PC-9 (cell line): Measurements from ENCODE around the gene SPTB. TPM values are rescaled to one million over a fixed set of nuclear protein-coding genes. Genes with fewer than 3 reads are reported as not detected.
A peak's percentile ranks its signal among the peaks of the same experiment; 100 is the strongest.

Source experiments
- BruUV-seq: library from RNA; stranded (reverse); fragments of 400-500 nt; replicated peaks from 2 replicates; lab custom pipeline; 2021; lab: Mats Ljungman, UMichigan
- CTCF ChIA-PET: fragments of 300-600 bp; sonication (Branson Sonifier 250); formaldehyde crosslinking; loops from one replicate; lab custom pipeline; 2022; ENCODE audit warnings: antibody characterized with exemption; lab: Charles Lee
- POLR2A ChIA-PET: fragments of 300-600 bp; sonication (Branson Sonifier 250); formaldehyde crosslinking; loops from one replicate; lab custom pipeline; 2022; ENCODE audit warnings: antibody characterized with exemption; ENCODE audit not compliant: unreplicated experiment; lab: Charles Lee
- DNase-seq, 2 experiments: peaks; one replicate each; pipeline versions ENCODE4 v3.0.0 to v3.0.0-alpha.2; 2015 to 2022; ENCODE audit warnings: mixed read lengths in 1 of 2
- H2AFZ ChIP-seq: fragments of 200-600 bp; sonication (generic); 2 replicates; pipeline ENCODE4 v1.8.1; 2017; ENCODE audit warnings: antibody characterized with exemption
- H3F3A ChIP-seq: fragments of 200-600 bp; sonication (generic); 2 replicates; pipeline ENCODE4 v1.8.1; 2017; ENCODE audit warnings: antibody characterized with exemption, mild to moderate bottlenecking, low read depth; ENCODE audit not compliant: insufficient read depth
- H3K27ac ChIP-seq: fragments of 200-600 bp; sonication (generic); 2 replicates; pipeline ENCODE4 v1.6.1; 2016; ENCODE audit warnings: mixed run types
- H3K27me3 ChIP-seq: fragments of 200-600 bp; sonication (generic); 2 replicates; pipeline ENCODE4 v1.6.1; 2016; ENCODE audit warnings: low read depth, mixed run types; ENCODE audit not compliant: insufficient read depth
- H3K36me3 ChIP-seq: fragments of 200-600 bp; sonication (generic); 2 replicates; pipeline ENCODE4 v1.6.1; 2016; ENCODE audit warnings: low read depth, mixed run types
- H3K4me1 ChIP-seq: fragments of 200-600 bp; sonication (generic); replicated peaks from 2 replicates; pipeline ENCODE4 v1.6.1; 2016; ENCODE audit warnings: mixed run types; ENCODE audit not compliant: insufficient read depth
- H3K4me2 ChIP-seq: fragments of 200-600 bp; sonication (generic); 2 replicates; pipeline ENCODE4 v1.6.1; 2017; ENCODE audit warnings: mixed run types
- H3K4me3 ChIP-seq: fragments of 200-600 bp; sonication (generic); 2 replicates; pipeline ENCODE4 v1.6.1; 2016; ENCODE audit warnings: mixed run types
- H3K79me2 ChIP-seq: fragments of 200-600 bp; sonication (generic); 2 replicates; pipeline ENCODE4 v1.6.1; 2017; ENCODE audit warnings: low read depth, mixed run types
- H3K9me2 ChIP-seq: fragments of 200-600 bp; sonication (generic); 2 replicates; pipeline ENCODE4 v1.8.1; 2017; ENCODE audit warnings: mild to moderate bottlenecking; ENCODE audit not compliant: insufficient read depth
- H3K9me3 ChIP-seq: fragments of 200-600 bp; sonication (generic); 2 replicates; pipeline ENCODE4 v1.8.1; 2016; ENCODE audit warnings: low read depth; ENCODE audit not compliant: insufficient read depth
- H4K20me1 ChIP-seq: fragments of 200-600 bp; sonication (generic); 2 replicates; pipeline ENCODE4 v1.8.1; 2017; ENCODE audit not compliant: insufficient read depth
- EZH2 ChIP-seq: fragments of 200-600 bp; sonication (generic); IDR thresholded peaks from 2 replicates; pipeline ENCODE4 v1.8.0; 2017; ENCODE audit warnings: antibody characterized with exemption, low read depth
- intact Hi-C: fragments of 100-400 bp; cut with micrococcal nuclease; formaldehyde crosslinking; loops from one replicate; pipeline ENCODE4 v1.10.0; 2022; ENCODE audit not compliant: unreplicated experiment
- total RNA-seq: library from RNA; stranded (reverse); gene quantifications from 2 replicates; pipeline ENCODE4 v1.2.3, GENCODE V29; 2021
- TF ChIP-seq, protein P1 (sequence below): fragments of 200-600 bp; sonication (generic); conservative IDR thresholded peaks from 2 replicates; pipeline ENCODE4 v1.6.1; 2017; ENCODE audit warnings: mixed run types, antibody characterized with exemption, mild to moderate bottlenecking, moderate library complexity

Gene SPTB
- total RNA-seq, 1 experiment from 2014 or later = 0.50 TPM

DNA sequence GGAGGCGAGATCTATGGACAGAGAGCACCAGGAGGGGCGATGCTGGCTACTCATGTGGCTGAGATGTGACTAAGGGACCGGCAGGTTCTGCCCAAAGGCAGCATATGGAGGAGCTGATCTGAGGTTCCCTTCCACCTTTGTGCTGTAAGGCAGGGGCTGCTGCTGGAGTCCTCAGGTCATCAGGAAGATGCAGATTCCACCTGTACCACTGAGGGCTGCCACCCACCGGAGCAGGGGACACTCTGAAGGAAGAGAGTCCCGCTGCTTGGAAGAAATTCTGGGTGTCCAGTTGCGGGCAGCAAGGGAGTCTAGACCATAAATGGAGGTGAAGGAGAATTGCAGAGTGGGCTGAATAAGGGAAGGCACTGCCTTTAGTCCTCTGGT lies 120.2 kb downstream of the SPTB start:
- H2AFZ ChIP-seq = no peak overlapping the region
- intact Hi-C loops = loop anchor here (2.0 to 5.0 kb wide), 3 partner anchors 213 to 322 kb away; partner anchors contain the start of genes RAB15 and ZBTB1

DNA sequence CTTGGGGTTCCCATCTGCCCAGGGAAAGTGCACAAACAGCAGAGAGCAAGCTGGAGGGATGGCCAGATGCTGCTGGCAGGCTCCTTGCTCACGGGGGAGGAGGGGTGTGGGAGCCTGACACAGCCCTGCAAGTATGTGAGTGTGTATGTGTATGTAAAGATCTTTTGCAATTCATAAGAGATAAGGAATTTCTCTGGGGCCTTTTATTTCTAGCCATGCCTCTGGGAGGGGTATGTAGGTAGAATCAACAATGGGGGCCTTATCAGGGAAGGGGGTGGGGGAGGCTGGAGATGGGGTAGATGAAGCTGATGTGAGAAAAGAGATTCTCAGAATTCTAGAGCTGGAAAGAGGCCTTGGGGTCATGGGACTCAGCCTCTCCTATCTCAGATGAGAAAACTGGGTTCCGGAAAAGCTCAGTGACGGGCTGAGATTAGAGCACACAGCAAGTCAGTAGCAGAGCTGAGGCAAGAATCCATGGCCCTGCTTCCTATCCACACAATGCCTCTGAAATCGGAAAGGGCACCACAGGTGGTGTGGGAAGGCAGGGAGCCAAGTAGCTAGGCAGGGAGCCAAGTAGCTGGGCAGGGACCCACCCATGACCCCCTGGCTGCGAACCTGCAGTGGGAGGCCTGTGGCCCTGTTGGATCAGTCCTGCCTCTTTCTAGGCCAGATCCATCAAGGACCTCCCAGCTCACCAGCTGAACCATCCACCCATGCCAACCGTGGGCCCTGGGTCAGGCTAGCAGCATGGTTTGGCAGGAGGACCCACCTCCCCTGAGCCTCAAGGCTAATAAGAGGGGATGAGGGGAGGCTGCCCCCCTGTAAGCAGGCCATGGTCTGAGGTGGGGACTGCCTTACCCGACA lies 120.8 kb downstream of the SPTB start:
- intact Hi-C loops = loop anchor here (1.0 to 5.0 kb wide), 4 partner anchors 56 to 322 kb away; partner anchors contain the start of genes RAB15 and ZBTB1
- Histone ChIP-seq H3K36me3 (no peaks in the 10 kb centered on the region), H3K4me2 (peak overlapping the region; percentile 45), H3K4me1 (peaks cover 79% of the 10 kb centered on the region), H3K9me3 (no peaks in the 10 kb centered on the region), H3K27me3 (no peaks in the 10 kb centered on the region), H2AFZ (no peak overlapping the region), H4K20me1 (no peaks in the 10 kb centered on the region), H3K79me2 (no peaks in the 10 kb centered on the region), H3F3A (peaks cover 56% of the 10 kb centered on the region), H3K9me2 (no peaks in the 10 kb centered on the region), H3K27ac (peak overlapping the region; percentile 34), H3K4me3 (no peak overlapping the region)
- TF ChIP-seq EZH2 = no peak
- TF ChIP-seq, protein P1, sequence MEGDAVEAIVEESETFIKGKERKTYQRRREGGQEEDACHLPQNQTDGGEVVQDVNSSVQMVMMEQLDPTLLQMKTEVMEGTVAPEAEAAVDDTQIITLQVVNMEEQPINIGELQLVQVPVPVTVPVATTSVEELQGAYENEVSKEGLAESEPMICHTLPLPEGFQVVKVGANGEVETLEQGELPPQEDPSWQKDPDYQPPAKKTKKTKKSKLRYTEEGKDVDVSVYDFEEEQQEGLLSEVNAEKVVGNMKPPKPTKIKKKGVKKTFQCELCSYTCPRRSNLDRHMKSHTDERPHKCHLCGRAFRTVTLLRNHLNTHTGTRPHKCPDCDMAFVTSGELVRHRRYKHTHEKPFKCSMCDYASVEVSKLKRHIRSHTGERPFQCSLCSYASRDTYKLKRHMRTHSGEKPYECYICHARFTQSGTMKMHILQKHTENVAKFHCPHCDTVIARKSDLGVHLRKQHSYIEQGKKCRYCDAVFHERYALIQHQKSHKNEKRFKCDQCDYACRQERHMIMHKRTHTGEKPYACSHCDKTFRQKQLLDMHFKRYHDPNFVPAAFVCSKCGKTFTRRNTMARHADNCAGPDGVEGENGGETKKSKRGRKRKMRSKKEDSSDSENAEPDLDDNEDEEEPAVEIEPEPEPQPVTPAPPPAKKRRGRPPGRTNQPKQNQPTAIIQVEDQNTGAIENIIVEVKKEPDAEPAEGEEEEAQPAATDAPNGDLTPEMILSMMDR = no peak
- POLR2A ChIA-PET = interaction anchor here (0.5 to 0.7 kb wide), 3 partner anchors 17 to 158 kb away, joined by 3 to 4 read pairs (median 4); no protein-coding TSS in a partner anchor
- peak; percentile 77 to 85 for DNase-seq
- BruUV-seq = no TSS peak
- CTCF ChIA-PET = interaction anchor here (1.0 kb wide), 1 partner anchor 41 kb away, joined by 3 read pairs; no protein-coding TSS in a partner anchor

More for the DNA sequence above, 120.2 kb downstream of the SPTB start:
- H3K9me2 ChIP-seq = no peaks in the 10 kb centered on the region
- no peaks in the 10 kb centered on the region for H4K20me1 ChIP-seq
- H3K4me3 ChIP-seq = no peak overlapping the region
- CTCF ChIA-PET = interaction anchor here (0.6 to 0.7 kb wide), 3 partner anchors 53 to 207 kb away, joined by 4 to 6 read pairs (median 5); no protein-coding TSS in a partner anchor
- H3K27me3 ChIP-seq = no peaks in the 10 kb centered on the region
- H3K4me1 ChIP-seq = peaks cover 79% of the 10 kb centered on the region
- no peaks in the 10 kb centered on the region for H3K79me2 ChIP-seq
- no peak for DNase-seq
- H3K4me2 ChIP-seq = no peak overlapping the region; the same call in 1 of the 2 replicates
- peaks cover 56% of the 10 kb centered on the region for H3F3A ChIP-seq
- no peak overlapping the region for H3K27ac ChIP-seq
- TF ChIP-seq, protein P1 = no peak
- H3K9me3 ChIP-seq = no peaks in the 10 kb centered on the region
- no peaks in the 10 kb centered on the region for H3K36me3 ChIP-seq
- no TSS peak for BruUV-seq
- POLR2A ChIA-PET = interaction anchor here (0.5 to 0.7 kb wide), 4 partner anchors 18 to 223 kb away, joined by 3 to 6 read pairs (median 4); no protein-coding TSS in a partner anchor

DNA sequence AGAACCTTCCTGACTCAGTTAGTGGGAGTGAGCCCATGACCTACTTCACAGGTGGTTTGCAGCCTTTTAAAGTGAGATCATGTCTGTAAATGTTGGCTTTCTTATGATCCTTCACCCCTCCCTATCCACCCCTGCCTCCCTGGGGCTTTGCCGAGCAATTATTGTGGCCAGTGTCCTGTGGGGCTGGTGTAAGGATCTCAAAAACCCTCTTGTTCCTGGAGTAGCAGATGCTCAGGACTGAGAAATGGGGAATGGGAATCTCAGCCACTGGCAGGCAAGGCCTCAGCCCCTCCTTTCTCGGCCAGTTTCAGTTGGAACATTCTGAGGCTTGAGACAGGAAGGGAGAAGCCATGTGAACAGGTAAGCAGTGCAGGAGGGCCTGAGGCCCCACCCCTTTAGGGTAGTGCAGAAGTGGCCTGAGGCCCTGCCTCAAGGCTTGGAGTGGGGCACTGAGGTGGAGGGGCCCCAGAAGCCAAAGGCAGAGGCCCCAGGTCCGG lies 121.6 kb downstream of the SPTB start:
- Histone ChIP-seq H3K27me3 (no peaks in the 10 kb centered on the region), H3K36me3 (no peaks in the 10 kb centered on the region), H3K9me2 (no peaks in the 10 kb centered on the region), H3K79me2 (no peaks in the 10 kb centered on the region), H3K27ac (peak overlapping the region; percentile 34), H2AFZ (no peak overlapping the region), H3K9me3 (no peaks in the 10 kb centered on the region), H4K20me1 (no peaks in the 10 kb centered on the region), H3K4me2 (peak overlapping the region; percentile 45), H3K4me3 (no peak overlapping the region), H3K4me1 (peaks cover 79% of the 10 kb centered on the region), H3F3A (peaks cover 52% of the 10 kb centered on the region)
- ChIA-PET POLR2A (no interaction called here), CTCF (interaction anchor here (1.0 kb wide), 1 partner anchor 42 kb away, joined by 3 read pairs; no protein-coding TSS in a partner anchor)
- intact Hi-C loops = loop anchor here (1.0 to 5.0 kb wide), 4 partner anchors 55 to 321 kb away; partner anchors contain the start of genes RAB15 and ZBTB1
- no TSS peak for BruUV-seq
- peak in 1 of 2 experiments; percentile 48 for DNase-seq
- TF ChIP-seq, protein P1 = no peak
- no peak for TF ChIP-seq EZH2
